ENCODE results near the gene CDYL. TPM values are rescaled to one million over a fixed set of nuclear protein-coding genes. Genes with fewer than 3 reads are reported as not detected.

The CDYL gene
- total and polyA plus RNA-seq, 10 donors, result 6.8 to 48.4 (median 35.3) TPM

GRCh38 chr6:4986999-4987398 is 210.8 kb downstream of the CDYL start:
- Histone ChIP-seq H3K27me3 (replicated peaks in 1 of 7) (no peaks in the 10 kb centered on the region), H3K4me1 (no peaks in the 10 kb centered on the region), H3K27ac (no peak overlapping the region), H3K4me3 (no peak overlapping the region), H3K9me3 (peaks cover 0 to 8% (median 0%) of the 10 kb centered on the region in 8 donors), H3K36me3 (peaks cover 0 to 20% (median 0%) of the 10 kb centered on the region in 6 donors)
- no peak for TF ChIP-seq POLR2AphosphoS5 (IDR thresholded peaks at IDR 0.05)
- no peak for TF ChIP-seq POLR2A (IDR thresholded peaks at IDR 0.05)
- TF ChIP-seq, protein P1, sequence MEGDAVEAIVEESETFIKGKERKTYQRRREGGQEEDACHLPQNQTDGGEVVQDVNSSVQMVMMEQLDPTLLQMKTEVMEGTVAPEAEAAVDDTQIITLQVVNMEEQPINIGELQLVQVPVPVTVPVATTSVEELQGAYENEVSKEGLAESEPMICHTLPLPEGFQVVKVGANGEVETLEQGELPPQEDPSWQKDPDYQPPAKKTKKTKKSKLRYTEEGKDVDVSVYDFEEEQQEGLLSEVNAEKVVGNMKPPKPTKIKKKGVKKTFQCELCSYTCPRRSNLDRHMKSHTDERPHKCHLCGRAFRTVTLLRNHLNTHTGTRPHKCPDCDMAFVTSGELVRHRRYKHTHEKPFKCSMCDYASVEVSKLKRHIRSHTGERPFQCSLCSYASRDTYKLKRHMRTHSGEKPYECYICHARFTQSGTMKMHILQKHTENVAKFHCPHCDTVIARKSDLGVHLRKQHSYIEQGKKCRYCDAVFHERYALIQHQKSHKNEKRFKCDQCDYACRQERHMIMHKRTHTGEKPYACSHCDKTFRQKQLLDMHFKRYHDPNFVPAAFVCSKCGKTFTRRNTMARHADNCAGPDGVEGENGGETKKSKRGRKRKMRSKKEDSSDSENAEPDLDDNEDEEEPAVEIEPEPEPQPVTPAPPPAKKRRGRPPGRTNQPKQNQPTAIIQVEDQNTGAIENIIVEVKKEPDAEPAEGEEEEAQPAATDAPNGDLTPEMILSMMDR (IDR thresholded peaks at IDR 0.05 in 8 of 11, conservative IDR thresholded peaks at IDR 0.05 in 3 of 11), result no peak
- 67 to 81% (median 75%) methylated on average over 3 of the region's 3 CpGs for WGBS, 5 donors
- intact Hi-C loops (cut with DNase I; ENCODE audit: low total_unique reads), result no loop called here
- DNase-seq, result no peak

DNA sequence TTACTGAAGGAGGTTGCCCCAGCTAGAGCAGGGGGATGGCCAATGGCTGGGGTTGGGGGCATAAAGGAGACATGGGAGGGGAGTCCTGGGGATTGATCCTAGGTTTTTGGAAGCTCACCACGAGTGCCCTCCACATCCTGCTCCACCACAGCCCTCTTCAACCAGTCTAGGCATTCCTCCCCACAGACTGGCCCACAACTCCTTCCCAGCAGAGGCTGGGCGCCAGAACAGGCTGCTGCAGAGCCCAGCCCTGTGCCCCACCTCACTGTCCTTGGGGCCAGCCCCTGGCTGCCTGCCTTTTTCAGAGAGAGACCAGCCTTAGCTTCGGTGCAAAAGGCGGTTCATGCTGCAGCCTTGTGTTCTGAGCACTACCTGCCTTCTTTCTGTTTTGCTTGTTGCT is 211.2 kb downstream of the CDYL start:
- DNase-seq, result no peak
- Histone ChIP-seq H3K4me1 (no peaks in the 10 kb centered on the region), H3K36me3 (peaks cover 0 to 22% (median 0%) of the 10 kb centered on the region in 6 donors), H3K4me3 (no peak overlapping the region), H3K9me3 (peaks cover 0 to 8% (median 0%) of the 10 kb centered on the region in 8 donors), H3K27me3 (replicated peaks in 1 of 7) (no peaks in the 10 kb centered on the region), H3K27ac (no peak overlapping the region)
- TF ChIP-seq, protein P1 (IDR thresholded peaks at IDR 0.05 in 8 of 11, conservative IDR thresholded peaks at IDR 0.05 in 3 of 11), result no peak
- WGBS, 5 donors, result 64 to 85% (median 73%) methylated on average over 3 to 4 of the region's 4 CpGs
- intact Hi-C loops (cut with DNase I; ENCODE audit: low total_unique reads), result no loop called here

- DNase-seq, result no peak
- 92 to 100% (median 95%) methylated on average over 3 of the region's 3 CpGs for WGBS, 5 donors
- H3K9me3 ChIP-seq, result no peaks in the 10 kb centered on the region
- intact Hi-C loops (cut with DNase I; ENCODE audit: low total_unique reads), result no loop called here
- H3K4me3 ChIP-seq, result no peak overlapping the region
- TF ChIP-seq, protein P1 (IDR thresholded peaks at IDR 0.05 in 8 of 11, conservative IDR thresholded peaks at IDR 0.05 in 3 of 11), result no peak
- no peak for TF ChIP-seq POLR2AphosphoS5 (IDR thresholded peaks at IDR 0.05)
- no peak for TF ChIP-seq POLR2A (IDR thresholded peaks at IDR 0.05)
- peaks cover 0 to 83% (median 29%) of the 10 kb centered on the region in 6 donors for H3K36me3 ChIP-seq
- no peak overlapping the region for H3K27ac ChIP-seq
- no peaks in the 10 kb centered on the region for H3K4me1 ChIP-seq
- no peaks in the 10 kb centered on the region for H3K27me3 ChIP-seq (replicated peaks in 1 of 7)
Measured at GRCh38 chr6:4994741-4995140, 218.5 kb downstream of the CDYL start.

GRCh38 chr6:4997862-4998261 is 221.7 kb downstream of the CDYL start:
- no peak for TF ChIP-seq POLR2AphosphoS5 (IDR thresholded peaks at IDR 0.05)
- no peak for TF ChIP-seq POLR2A (IDR thresholded peaks at IDR 0.05)
- TF ChIP-seq, protein P1 (IDR thresholded peaks at IDR 0.05 in 8 of 11, conservative IDR thresholded peaks at IDR 0.05 in 3 of 11), result no peak
- no peaks in the 10 kb centered on the region for H3K27me3 ChIP-seq (replicated peaks in 1 of 7)
- intact Hi-C loops (cut with DNase I; ENCODE audit: low total_unique reads), result no loop called here
- H3K4me3 ChIP-seq, result no peak overlapping the region
- H3K27ac ChIP-seq, result no peak overlapping the region
- peaks cover 0 to 89% (median 35%) of the 10 kb centered on the region in 6 donors for H3K36me3 ChIP-seq
- 78 to 86% (median 80%) methylated on average over 6 of the region's 6 CpGs for WGBS, 5 donors
- no peak for DNase-seq
- no peaks in the 10 kb centered on the region for H3K9me3 ChIP-seq
- peaks cover 0 to 7% (median 2%) of the 10 kb centered on the region in 6 donors for H3K4me1 ChIP-seq
